ENCODE data around the gene NLRC5. TPM values are rescaled to one million over a fixed set of nuclear protein-coding genes. Genes with fewer than 3 reads are reported as not detected.
"Not testable (repeated sequence)": the region's sequence is repeated elsewhere in the genome, so short reads cannot be mapped to it uniquely, and the experiment has no call there.

The NLRC5 gene
- polyA plus RNA-seq, 1 donor from 2014 or later: 134 TPM

GRCh38 chr16:56983211-56983751 is 6.1 kb upstream of the NLRC5 start:
- H3K27me3 Mint-ChIP-seq: no peaks in the 10 kb centered on the region
- peaks cover 61 to 64% (median 61%) of the 10 kb centered on the region in 3 donors for H3K4me1 Mint-ChIP-seq
- peak overlapping the region in 1 of 4 donors; percentile 46 for H3K4me3 Mint-ChIP-seq
- H3K36me3 Mint-ChIP-seq: peaks cover 16% of the 10 kb centered on the region
- H3K27ac Mint-ChIP-seq: peak overlapping the region in 1 of 3 donors; percentile 73
- H3K9me3 Mint-ChIP-seq: no peaks in the 10 kb centered on the region

GRCh38 chr16:56984639-56985038 is 4.7 kb upstream of the NLRC5 start:
- Mint-ChIP-seq H3K36me3 (peaks cover 16% of the 10 kb centered on the region), H3K4me3 (peak overlapping the region in 2 of 4 donors; percentile 29 to 68), H3K27me3 (no peaks in the 10 kb centered on the region), H3K9me3 (no peaks in the 10 kb centered on the region), H3K4me1 (peaks cover 54 to 64% (median 63%) of the 10 kb centered on the region in 3 donors), H3K27ac (peak overlapping the region; percentile 23 to 93 (median 68))

GRCh38 chr16:56985288-56985961 is 3.9 kb upstream of the NLRC5 start:
- H3K36me3 Mint-ChIP-seq: peaks cover 16% of the 10 kb centered on the region
- H3K27ac Mint-ChIP-seq: peak overlapping the region; percentile 23 to 93 (median 68)
- peak overlapping the region in 3 of 4 donors; percentile 29 to 76 (median 68) for H3K4me3 Mint-ChIP-seq
- H3K27me3 Mint-ChIP-seq: no peaks in the 10 kb centered on the region
- H3K9me3 Mint-ChIP-seq: no peaks in the 10 kb centered on the region
- H3K4me1 Mint-ChIP-seq: peaks cover 51 to 71% (median 60%) of the 10 kb centered on the region in 3 donors

- H3K4me3 Mint-ChIP-seq: peak overlapping the region in 2 of 4 donors; percentile 29 to 68
- peaks cover 48 to 72% (median 60%) of the 10 kb centered on the region in 3 donors for H3K4me1 Mint-ChIP-seq
- peak overlapping the region; percentile 23 to 98 (median 68) for H3K27ac Mint-ChIP-seq
- peaks cover 16% of the 10 kb centered on the region for H3K36me3 Mint-ChIP-seq
- no peaks in the 10 kb centered on the region for H3K27me3 Mint-ChIP-seq
- no peaks in the 10 kb centered on the region for H3K9me3 Mint-ChIP-seq
These were observed 3.4 kb upstream of the NLRC5 start for GRCh38 chr16:56985962-56986360.

- Mint-ChIP-seq H3K36me3 (peaks cover 16% of the 10 kb centered on the region), H3K27me3 (no peaks in the 10 kb centered on the region), H3K27ac (peak overlapping the region; percentile 98 to 99 (median 98)), H3K4me1 (peaks cover 44 to 70% (median 57%) of the 10 kb centered on the region in 3 donors), H3K9me3 (no peaks in the 10 kb centered on the region), H3K4me3 (peak overlapping the region in 2 of 4 donors; percentile 51 to 100)
These were observed 3.0 kb upstream of the NLRC5 start for GRCh38 chr16:56986361-56986760.

GRCh38 chr16:56986908-56987307 is 2.4 kb upstream of the NLRC5 start:
- H3K9me3 Mint-ChIP-seq, H3K27me3 Mint-ChIP-seq: not testable (repeated sequence)
- Mint-ChIP-seq H3K4me3 (peak overlapping the region; percentile 8 to 100 (median 65)), H3K27ac (peak overlapping the region; percentile 98 to 99 (median 98)), H3K36me3 (peaks cover 18% of the 10 kb centered on the region), H3K4me1 (peaks cover 42 to 69% (median 55%) of the 10 kb centered on the region in 3 donors)

GRCh38 chr16:56987692-56988091 is 1.7 kb upstream of the NLRC5 start:
- H3K36me3 Mint-ChIP-seq: peaks cover 20% of the 10 kb centered on the region

GRCh38 chr16:56988161-56988947 is 1.0 kb upstream of the NLRC5 start:
- Mint-ChIP-seq H3K9me3 (no peaks in the 10 kb centered on the region), H3K36me3 (peaks cover 19% of the 10 kb centered on the region)

More at GRCh38 chr16:56987692-56988091, 1.7 kb upstream of the NLRC5 start:
- Mint-ChIP-seq H3K4me1 (peaks cover 37 to 64% (median 51%) of the 10 kb centered on the region in 3 donors), H3K9me3 (no peaks in the 10 kb centered on the region), H3K27me3 (no peaks in the 10 kb centered on the region), H3K27ac (peak overlapping the region; percentile 98 to 99 (median 98)), H3K4me3 (peak overlapping the region; percentile 99 to 100 (median 100))

GRCh38 chr16:56989988-56990387 is 631 bp downstream of the NLRC5 start:
- H3K36me3 Mint-ChIP-seq: peaks cover 14% of the 10 kb centered on the region
- H3K27ac Mint-ChIP-seq: peak overlapping the region; percentile 98 to 99 (median 98)
- no peaks in the 10 kb centered on the region for H3K9me3 Mint-ChIP-seq
- no peaks in the 10 kb centered on the region for H3K27me3 Mint-ChIP-seq
- H3K4me3 Mint-ChIP-seq: peak overlapping the region; percentile 99 to 100 (median 100)
- H3K4me1 Mint-ChIP-seq: peaks cover 44 to 70% (median 60%) of the 10 kb centered on the region in 3 donors

More at GRCh38 chr16:56988161-56988947, 1.0 kb upstream of the NLRC5 start:
- peak overlapping the region; percentile 98 to 99 (median 98) for H3K27ac Mint-ChIP-seq
- peaks cover 36 to 65% (median 51%) of the 10 kb centered on the region in 3 donors for H3K4me1 Mint-ChIP-seq
- no peaks in the 10 kb centered on the region for H3K27me3 Mint-ChIP-seq
- H3K4me3 Mint-ChIP-seq: peak overlapping the region; percentile 99 to 100 (median 100)

- H3K36me3 Mint-ChIP-seq: peaks cover 14% of the 10 kb centered on the region
- no peaks in the 10 kb centered on the region for H3K9me3 Mint-ChIP-seq
- H3K27ac Mint-ChIP-seq: peak overlapping the region; percentile 98 to 99 (median 98)
- H3K4me3 Mint-ChIP-seq: peak overlapping the region; percentile 99 to 100 (median 100)
- H3K27me3 Mint-ChIP-seq: no peaks in the 10 kb centered on the region
- peaks cover 45 to 66% (median 60%) of the 10 kb centered on the region in 3 donors for H3K4me1 Mint-ChIP-seq
These were observed 1.3 kb downstream of the NLRC5 start for GRCh38 chr16:56990407-56991286.

GRCh38 chr16:56992431-56992830 is 3.1 kb downstream of the NLRC5 start:
- Mint-ChIP-seq H3K27ac (peak overlapping the region; percentile 10 to 99 (median 95)), H3K4me3 (peak overlapping the region in 3 of 4 donors; percentile 46 to 100 (median 54)), H3K36me3 (peaks cover 11% of the 10 kb centered on the region), H3K4me1 (peaks cover 53 to 62% (median 60%) of the 10 kb centered on the region in 3 donors)
- H3K9me3 Mint-ChIP-seq, H3K27me3 Mint-ChIP-seq: not testable (repeated sequence)

GRCh38 chr16:56993204-56993603 is 3.8 kb downstream of the NLRC5 start:
- Mint-ChIP-seq H3K4me3 (peak overlapping the region; percentile 46 to 87 (median 80)), H3K36me3 (peaks cover 7% of the 10 kb centered on the region), H3K9me3 (no peaks in the 10 kb centered on the region), H3K27me3 (no peaks in the 10 kb centered on the region), H3K27ac (peak overlapping the region; percentile 43 to 95 (median 83)), H3K4me1 (peaks cover 50 to 54% (median 54%) of the 10 kb centered on the region in 3 donors)

- H3K9me3 Mint-ChIP-seq: no peaks in the 10 kb centered on the region
- peak overlapping the region; percentile 43 to 95 (median 89) for H3K27ac Mint-ChIP-seq
- peaks cover 7% of the 10 kb centered on the region for H3K36me3 Mint-ChIP-seq
- H3K4me1 Mint-ChIP-seq: peaks cover 56 to 61% (median 57%) of the 10 kb centered on the region in 3 donors
- H3K27me3 Mint-ChIP-seq: no peaks in the 10 kb centered on the region
- H3K4me3 Mint-ChIP-seq: peak overlapping the region; percentile 46 to 89 (median 80)
These were observed 5.0 kb downstream of the NLRC5 start for GRCh38 chr16:56994311-56994710.

Data from IgD-negative memory B cell (primary cell).